OCI-LY3 (cell line): ENCODE data around the gene FOS.
"Not testable (repeated sequence)": the region's sequence is repeated elsewhere in the genome, so short reads cannot be mapped to it uniquely, and the experiment has no call there.

Experiments used
- H2AFZ ChIP-seq: fragments of 200-600, 300-600 bp; shearing (Covaris generic); 2 replicates; pipeline ENCODE4 v1.6.0; 2014; ENCODE audit warnings: antibody characterized with exemption, low read depth, low read length
- H3K27ac ChIP-seq: fragments of 200-600, 300-600 bp; sonication (generic); 2 replicates; pipeline ENCODE4 v1.5.1; 2014; ENCODE audit warnings: mild to moderate bottlenecking, low read length, moderate library complexity, mixed read lengths
- H3K27me3 ChIP-seq: fragments of 200-600, 300-600 bp; sonication (generic); 2 replicates; pipeline ENCODE4 v1.6.1; 2014; ENCODE audit warnings: low read depth, low read length, mixed read lengths
- H3K36me3 ChIP-seq: fragments of 200-600, 300-600 bp; sonication (generic); replicated peaks from 2 replicates; pipeline ENCODE3; 2014; ENCODE audit warnings: low read depth, low read length, mixed read lengths
- H3K4me1 ChIP-seq: fragments of 300-600, 200-600 bp; sonication (generic); 2 replicates; pipeline ENCODE4 v1.6.1; 2014; ENCODE audit warnings: low read length, mixed read lengths
- H3K4me2 ChIP-seq: fragments of 200-600, 300-600 bp; sonication (generic); 2 replicates; pipeline ENCODE4 v1.6.1; 2014; ENCODE audit warnings: low read length, mixed read lengths
- H3K4me3 ChIP-seq: fragments of 300-600, 200-600 bp; sonication (generic); 2 replicates; pipeline ENCODE4 v1.5.1; 2014; ENCODE audit warnings: antibody characterized with exemption, mild to moderate bottlenecking, low read length, moderate library complexity
- H3K79me2 ChIP-seq: fragments of 300-600, 200-600 bp; shearing (Covaris generic); 2 replicates; pipeline ENCODE4 v1.6.1; 2014; ENCODE audit warnings: mild to moderate bottlenecking, low read length, mixed read lengths
- H3K9ac ChIP-seq: fragments of 300-600, 200-600 bp; shearing (Covaris generic); 2 replicates; pipeline ENCODE4 v1.6.0; 2014; ENCODE audit warnings: mild to moderate bottlenecking, low read length, moderate library complexity
- H3K9me3 ChIP-seq: fragments of 200-600, 300-600 bp; shearing (Covaris generic); 2 replicates; pipeline ENCODE4 v1.6.1; 2014; ENCODE audit warnings: low read length, mixed read lengths; ENCODE audit not compliant: insufficient read depth
- H4K20me1 ChIP-seq: fragments of 200-600, 300-600 bp; sonication (generic); 2 replicates; pipeline ENCODE4 v1.6.1; 2016; ENCODE audit warnings: low read length, mixed read lengths; ENCODE audit not compliant: insufficient read depth
- EZH2phosphoT487 ChIP-seq: fragments of 200-600 bp; shearing (Covaris generic); IDR thresholded peaks from 2 replicates; pipeline ENCODE4 v1.6.1; 2018; ENCODE audit warnings: antibody characterized with exemption, mixed run types, low read depth
- TF ChIP-seq, protein P1 (sequence below): fragments of 200-600, 300-600 bp; sonication (generic); IDR thresholded peaks from 2 replicates; pipeline ENCODE4 v1.5.1; 2014; ENCODE audit warnings: antibody characterized with exemption, low read length, low read depth

FOS gene

GRCh38 chr14:75303381-75303789 lies 24.8 kb downstream of the FOS start:
- Histone ChIP-seq H3K27ac (no peak overlapping the region), H3K79me2 (no peaks in the 10 kb centered on the region), H3K36me3 (no peaks in the 10 kb centered on the region), H4K20me1 (no peaks in the 10 kb centered on the region), H3K9ac (peak overlapping the region; percentile 35; the same call in 1 of the 2 replicates), H3K27me3 (no peaks in the 10 kb centered on the region), H3K4me1 (peaks cover 18% of the 10 kb centered on the region), H2AFZ (peak overlapping the region; percentile 58; the same call in 1 of the 2 replicates), H3K4me3 (peak overlapping the region; percentile 59; the same call in 1 of the 2 replicates), H3K4me2 (peak overlapping the region; percentile 81), H3K9me3 (no peaks in the 10 kb centered on the region)
- TF ChIP-seq EZH2phosphoT487 = no peak
- TF ChIP-seq, protein P1, sequence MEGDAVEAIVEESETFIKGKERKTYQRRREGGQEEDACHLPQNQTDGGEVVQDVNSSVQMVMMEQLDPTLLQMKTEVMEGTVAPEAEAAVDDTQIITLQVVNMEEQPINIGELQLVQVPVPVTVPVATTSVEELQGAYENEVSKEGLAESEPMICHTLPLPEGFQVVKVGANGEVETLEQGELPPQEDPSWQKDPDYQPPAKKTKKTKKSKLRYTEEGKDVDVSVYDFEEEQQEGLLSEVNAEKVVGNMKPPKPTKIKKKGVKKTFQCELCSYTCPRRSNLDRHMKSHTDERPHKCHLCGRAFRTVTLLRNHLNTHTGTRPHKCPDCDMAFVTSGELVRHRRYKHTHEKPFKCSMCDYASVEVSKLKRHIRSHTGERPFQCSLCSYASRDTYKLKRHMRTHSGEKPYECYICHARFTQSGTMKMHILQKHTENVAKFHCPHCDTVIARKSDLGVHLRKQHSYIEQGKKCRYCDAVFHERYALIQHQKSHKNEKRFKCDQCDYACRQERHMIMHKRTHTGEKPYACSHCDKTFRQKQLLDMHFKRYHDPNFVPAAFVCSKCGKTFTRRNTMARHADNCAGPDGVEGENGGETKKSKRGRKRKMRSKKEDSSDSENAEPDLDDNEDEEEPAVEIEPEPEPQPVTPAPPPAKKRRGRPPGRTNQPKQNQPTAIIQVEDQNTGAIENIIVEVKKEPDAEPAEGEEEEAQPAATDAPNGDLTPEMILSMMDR = peak; percentile 90

GRCh38 chr14:75306410-75306809 lies 27.8 kb downstream of the FOS start:
- not testable (repeated sequence) for H3K79me2 ChIP-seq, H4K20me1 ChIP-seq

DNA sequence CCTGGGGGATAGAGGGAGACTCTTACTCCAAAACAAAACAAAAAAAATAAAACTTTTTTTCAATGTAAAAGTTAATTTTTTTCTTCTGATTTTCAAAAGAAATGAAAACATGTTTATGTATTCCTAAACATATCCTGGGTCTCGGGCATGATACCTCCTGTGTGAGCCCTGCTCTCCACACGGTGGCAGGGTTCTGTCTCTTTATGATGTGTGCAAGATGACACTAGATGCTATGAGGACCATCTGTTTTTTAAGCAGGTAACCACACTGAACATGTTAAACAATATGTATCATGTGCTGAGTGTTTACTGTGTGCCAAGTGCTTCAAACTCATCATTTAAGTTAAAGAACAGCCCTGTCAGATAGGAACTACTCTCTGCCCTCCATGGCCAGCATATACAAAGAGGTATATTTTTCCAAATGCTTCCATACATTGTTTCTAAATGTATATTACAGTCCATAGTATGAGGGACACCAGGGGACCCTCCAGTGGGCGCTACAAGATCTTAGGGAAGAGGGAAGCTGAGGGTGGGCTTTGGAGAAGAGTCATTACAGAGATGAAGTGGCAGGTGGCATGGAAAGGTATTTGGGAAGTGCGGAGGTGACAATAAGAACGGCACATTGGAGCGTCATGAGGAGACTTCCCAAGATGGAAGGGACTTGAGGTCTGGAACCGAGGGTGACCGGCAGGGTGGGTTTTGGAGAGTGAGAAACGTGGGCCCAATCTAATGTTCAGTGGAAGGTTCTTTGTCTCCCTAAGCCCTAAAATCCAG lies 28.5 kb downstream of the FOS start:
- Histone ChIP-seq H3K4me2 (peak overlapping the region; percentile 93), H3K4me1 (peaks cover 25% of the 10 kb centered on the region), H2AFZ (peak overlapping the region; percentile 69)

More at GRCh38 chr14:75306410-75306809, 27.8 kb downstream of the FOS start:
- H2AFZ ChIP-seq, H3K36me3 ChIP-seq, H3K4me3 ChIP-seq, H3K27me3 ChIP-seq, H3K27ac ChIP-seq, H3K9ac ChIP-seq, H3K9me3 ChIP-seq, H3K4me2 ChIP-seq: not testable (repeated sequence)
- peaks cover 19% of the 10 kb centered on the region for H3K4me1 ChIP-seq

DNA sequence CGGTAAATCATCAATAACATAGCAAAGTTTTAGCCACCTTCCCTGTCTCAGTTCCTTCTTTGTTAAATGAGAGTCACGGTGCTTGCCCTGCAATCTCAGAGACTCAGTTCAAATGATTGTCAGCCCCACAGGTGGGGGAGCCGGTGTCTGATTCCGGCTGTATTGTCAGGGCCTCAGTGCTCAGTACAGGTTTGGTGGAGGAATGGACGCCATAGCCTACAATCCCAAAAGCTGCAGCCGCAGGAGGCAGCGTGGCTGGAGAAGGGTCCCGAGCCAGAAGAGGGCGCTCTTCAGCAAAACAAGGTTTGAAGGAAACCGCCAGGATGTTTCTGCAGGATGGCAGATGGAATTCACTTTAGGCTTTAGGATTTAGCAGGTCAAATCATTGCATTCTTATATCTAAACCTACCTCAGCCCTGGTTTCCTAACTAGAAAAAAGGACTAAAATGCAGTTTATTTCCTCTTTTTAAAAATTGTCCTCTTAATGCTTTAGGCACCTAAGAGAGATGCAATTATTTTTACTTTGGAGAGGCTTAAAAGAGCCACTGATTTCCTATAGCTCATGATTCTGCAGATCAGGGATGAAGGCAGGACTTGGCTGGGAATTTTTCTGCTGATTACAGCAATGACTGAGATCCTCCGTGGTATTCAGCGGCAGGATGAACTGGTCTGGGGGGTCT lies 29.2 kb downstream of the FOS start:
- Histone ChIP-seq H3K27me3 (no peaks in the 10 kb centered on the region), H3K9ac (peak overlapping the region; percentile 57), H3K4me3 (peak overlapping the region; percentile 72), H4K20me1 (no peaks in the 10 kb centered on the region), H3K4me2 (peak overlapping the region; percentile 93), H3K9me3 (no peaks in the 10 kb centered on the region), H3K27ac (peak overlapping the region; percentile 68), H3K36me3 (no peaks in the 10 kb centered on the region), H2AFZ (peak overlapping the region; percentile 69), H3K4me1 (peaks cover 30% of the 10 kb centered on the region), H3K79me2 (no peaks in the 10 kb centered on the region)
- TF ChIP-seq, protein P1 = peak; percentile 99
- TF ChIP-seq EZH2phosphoT487 = no peak

More for the DNA sequence above, 28.5 kb downstream of the FOS start:
- peak overlapping the region; percentile 72 for H3K4me3 ChIP-seq
- H4K20me1 ChIP-seq = no peaks in the 10 kb centered on the region
- H3K27ac ChIP-seq = peak overlapping the region; percentile 68
- no peaks in the 10 kb centered on the region for H3K36me3 ChIP-seq
- no peaks in the 10 kb centered on the region for H3K27me3 ChIP-seq
- no peaks in the 10 kb centered on the region for H3K79me2 ChIP-seq
- peak overlapping the region; percentile 57 for H3K9ac ChIP-seq
- H3K9me3 ChIP-seq = no peaks in the 10 kb centered on the region
- TF ChIP-seq, protein P1 = peak; percentile 87
- TF ChIP-seq EZH2phosphoT487 = no peak

DNA sequence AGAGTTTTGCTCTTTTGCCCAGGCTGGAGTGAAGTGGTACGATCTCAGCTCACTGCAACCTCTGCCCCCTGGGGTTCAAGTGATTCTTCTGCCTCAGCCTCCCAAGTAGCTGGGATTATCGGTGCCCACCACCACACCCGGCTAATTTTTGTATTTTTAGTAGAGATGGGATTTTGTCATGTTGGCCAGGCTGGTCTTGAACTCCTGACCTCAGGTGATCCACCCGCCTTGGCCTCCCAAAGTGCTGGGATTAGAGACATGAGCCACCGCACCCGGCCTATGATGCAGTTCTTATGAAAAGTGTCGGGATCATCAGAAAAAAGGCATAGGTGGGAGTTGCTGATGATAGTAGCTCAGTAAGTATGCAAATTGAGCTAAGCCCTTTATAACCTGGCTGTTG lies 30.4 kb downstream of the FOS start:
- not testable (repeated sequence) for H3K9me3 ChIP-seq, H3K27me3 ChIP-seq, H3K4me2 ChIP-seq, H3K4me3 ChIP-seq, H3K27ac ChIP-seq, H2AFZ ChIP-seq, H3K79me2 ChIP-seq, H3K36me3 ChIP-seq, H4K20me1 ChIP-seq, H3K9ac ChIP-seq
- peaks cover 26% of the 10 kb centered on the region for H3K4me1 ChIP-seq

DNA sequence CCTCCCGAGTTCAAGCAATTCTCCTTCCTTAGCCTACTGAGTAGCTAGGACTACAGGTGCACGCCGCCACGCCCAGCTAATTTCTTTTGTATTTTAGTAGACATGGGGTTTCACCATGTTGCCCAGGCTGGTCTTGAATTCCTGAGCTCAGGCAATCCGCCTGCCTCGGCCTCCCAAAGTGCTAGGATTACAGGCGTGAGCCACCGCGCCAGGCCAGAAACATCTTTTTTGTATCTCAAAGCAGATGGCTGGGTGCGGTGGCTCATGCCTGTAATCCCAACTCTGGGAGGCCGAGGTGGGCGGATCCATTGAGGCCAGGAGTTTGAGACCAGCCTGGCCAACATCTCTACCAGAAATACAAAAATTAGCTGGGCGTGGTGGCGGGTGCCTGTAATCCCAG lies 30.9 kb downstream of the FOS start:
- not testable (repeated sequence) for H3K79me2 ChIP-seq, H3K27ac ChIP-seq, H3K36me3 ChIP-seq, H3K4me3 ChIP-seq, H3K4me2 ChIP-seq, H3K9ac ChIP-seq, H3K27me3 ChIP-seq, H3K9me3 ChIP-seq, H4K20me1 ChIP-seq, H2AFZ ChIP-seq
- H3K4me1 ChIP-seq = peaks cover 26% of the 10 kb centered on the region
